HG03354 (cell line): ENCODE measurements around the gene EP400.
"Not testable (repeated sequence)": the region's sequence is repeated elsewhere in the genome, so short reads cannot be mapped to it uniquely, and the experiment has no call there.

ENCODE experiments used
- ATAC-seq: cut with Tn5 transposase; IDR thresholded peaks from one replicate; pipeline ENCODE4 v1.9.1; 2021; ENCODE audit warnings: mild to moderate bottlenecking; ENCODE audit not compliant: unreplicated experiment, poor library complexity, severe bottlenecking

EP400 gene

DNA sequence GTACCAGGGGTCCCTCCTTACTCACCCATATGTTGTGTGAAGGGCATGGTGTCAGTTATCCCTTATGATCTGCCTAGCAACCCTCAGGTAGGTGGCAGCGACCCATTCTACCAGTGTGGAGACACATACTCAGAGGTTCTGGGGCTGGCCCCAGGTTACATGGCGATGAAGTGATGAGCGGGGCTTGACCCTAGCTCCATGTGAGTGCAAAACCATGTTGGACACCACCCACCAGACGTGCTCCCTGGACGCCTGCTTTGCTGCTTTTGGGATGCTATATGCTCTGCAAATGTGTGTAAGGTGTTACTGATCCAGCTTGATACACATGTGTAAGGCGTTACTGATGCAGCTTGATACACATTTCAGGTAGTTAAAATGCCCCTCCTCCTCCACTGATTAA lies 33.3 kb downstream of the EP400 start:
- ATAC-seq, result no peak

DNA sequence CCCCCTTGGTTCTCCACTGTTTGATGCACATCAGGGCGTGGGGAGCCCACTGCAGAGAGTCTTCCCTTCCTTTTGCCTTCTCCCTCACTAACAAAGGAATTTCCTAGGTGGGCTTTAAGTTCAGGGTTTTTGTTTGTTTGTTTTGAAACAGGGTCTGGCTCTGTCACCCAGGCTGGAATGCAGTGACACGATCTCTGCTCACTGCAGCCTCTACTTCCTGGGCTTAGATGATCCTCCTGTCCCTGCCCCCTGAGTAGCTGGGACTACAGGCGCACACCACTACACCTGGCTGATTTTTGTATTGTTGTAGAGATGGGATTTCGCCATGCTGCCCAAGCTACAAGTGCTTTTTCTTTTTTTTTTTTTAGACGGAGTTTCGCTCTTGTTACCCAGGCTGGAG lies 33.8 kb downstream of the EP400 start:
- no peak for ATAC-seq

- no peak for ATAC-seq
Observed at GRCh38 chr12:131984334-131984733, 34.6 kb downstream of the EP400 start.

- ATAC-seq, result not testable (repeated sequence)
Observed at GRCh38 chr12:131985510-131985875, 35.8 kb downstream of the EP400 start.

GRCh38 chr12:131986361-131986760 lies 36.6 kb downstream of the EP400 start:
- no peak for ATAC-seq

DNA sequence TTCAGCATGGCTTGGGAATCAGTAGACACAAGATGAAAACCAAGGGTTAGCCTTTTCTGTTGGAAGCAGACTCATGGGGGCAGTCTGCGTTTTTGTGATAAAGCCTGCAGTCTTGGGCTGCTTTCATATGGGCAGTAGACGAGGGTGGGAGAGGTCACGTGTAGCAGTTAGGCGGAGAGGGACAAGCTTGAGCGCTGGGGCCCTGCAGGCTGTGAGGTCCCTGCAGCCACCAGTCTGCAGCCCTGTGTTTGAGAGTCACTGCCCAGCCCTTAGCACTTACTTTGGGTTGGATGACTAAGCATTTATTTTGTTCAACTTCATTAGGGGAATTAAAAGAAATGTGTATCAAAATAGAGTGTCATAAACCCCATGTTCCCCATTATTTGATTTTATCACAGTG lies 37.2 kb downstream of the EP400 start:
- ATAC-seq, result no peak

- no peak for ATAC-seq
Observed at GRCh38 chr12:131987552-131987951, 37.8 kb downstream of the EP400 start.

GRCh38 chr12:131988054-131988796 lies 38.5 kb downstream of the EP400 start:
- ATAC-seq, result no peak

DNA sequence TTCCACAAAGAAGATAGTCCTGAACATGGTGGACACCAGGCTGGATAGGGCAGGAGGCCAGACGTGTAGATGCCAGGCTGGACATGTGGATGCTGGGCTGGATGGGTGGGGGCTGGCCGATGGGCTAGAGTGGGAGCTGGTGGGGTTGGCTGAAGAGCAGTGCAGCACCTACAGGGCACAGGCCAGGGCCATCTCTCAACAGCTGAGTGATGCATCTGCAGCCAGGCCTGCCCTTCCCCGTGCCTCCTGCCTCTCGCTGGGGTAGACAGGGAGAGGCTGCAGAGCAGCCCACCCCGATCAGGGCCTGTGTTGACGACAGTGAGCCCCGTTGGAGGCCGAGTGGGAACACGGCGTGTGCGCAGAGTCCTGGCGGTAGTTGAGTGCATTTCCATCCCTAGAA lies 39.3 kb downstream of the EP400 start:
- ATAC-seq, result no peak

GRCh38 chr12:131990066-131990979 lies 40.6 kb downstream of the EP400 start:
- ATAC-seq, result no peak

DNA sequence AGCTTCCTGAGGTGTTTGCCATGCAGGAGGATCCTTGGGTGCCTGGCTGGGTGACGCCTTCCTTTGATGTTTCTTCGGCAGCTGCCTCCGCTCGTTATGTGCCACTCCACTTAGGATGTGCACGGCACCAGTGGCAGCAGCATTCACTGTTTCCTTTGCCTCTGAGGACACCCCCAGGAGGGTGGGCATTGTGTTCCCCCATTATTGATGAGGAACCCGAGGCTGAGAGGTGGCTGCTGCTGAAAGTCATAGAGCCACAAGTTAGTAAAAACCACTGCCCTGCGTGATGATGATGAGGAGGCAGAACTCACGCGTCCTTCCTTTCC lies 41.2 kb downstream of the EP400 start:
- no peak for ATAC-seq

GRCh38 chr12:131991816-131992430 lies 42.2 kb downstream of the EP400 start:
- no peak for ATAC-seq

DNA sequence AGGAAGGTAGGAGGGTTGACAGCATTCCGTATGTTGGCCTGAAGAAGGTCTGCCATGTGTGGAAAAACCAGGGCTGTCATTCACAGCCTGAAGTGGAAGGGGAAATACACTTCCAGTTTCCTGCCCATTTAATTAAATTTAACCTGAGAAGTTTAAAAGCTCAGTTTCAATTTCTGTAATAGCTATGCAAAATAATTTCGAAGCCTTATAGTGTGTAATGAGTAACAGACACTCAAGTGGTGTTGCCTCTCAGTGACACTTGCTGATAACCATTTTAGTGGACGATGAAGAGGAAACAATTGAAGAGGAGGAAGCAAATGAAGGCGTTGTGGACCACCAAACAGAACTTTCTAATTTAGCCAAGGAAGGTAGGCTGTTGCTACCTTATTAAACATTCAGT lies 44.8 kb downstream of the EP400 start:
- peak; percentile 91 for ATAC-seq

GRCh38 chr12:132000286-132000872 lies 50.6 kb downstream of the EP400 start:
- ATAC-seq, result no peak

GRCh38 chr12:132003846-132004245 lies 54.1 kb downstream of the EP400 start:
- ATAC-seq, result no peak

DNA sequence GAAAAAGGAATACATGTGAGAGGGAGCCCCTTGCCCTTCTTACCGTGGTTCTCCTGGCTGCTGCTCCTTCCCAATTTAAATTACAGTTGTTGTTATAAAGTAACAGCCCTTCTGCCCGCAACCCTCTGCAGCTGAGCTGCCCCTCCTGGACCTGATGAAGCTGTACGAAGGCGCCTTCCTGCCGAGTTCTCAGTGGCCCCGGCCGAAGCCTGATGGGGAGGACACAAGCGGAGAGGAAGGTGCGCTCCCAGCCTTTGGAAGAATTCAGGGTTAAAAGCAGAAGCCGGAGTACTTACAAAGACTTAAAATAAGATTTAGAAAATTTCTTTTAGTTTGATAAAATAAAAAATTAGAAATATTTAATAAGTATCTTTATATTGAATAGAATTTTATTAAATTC lies 55.2 kb downstream of the EP400 start:
- no peak for ATAC-seq

DNA sequence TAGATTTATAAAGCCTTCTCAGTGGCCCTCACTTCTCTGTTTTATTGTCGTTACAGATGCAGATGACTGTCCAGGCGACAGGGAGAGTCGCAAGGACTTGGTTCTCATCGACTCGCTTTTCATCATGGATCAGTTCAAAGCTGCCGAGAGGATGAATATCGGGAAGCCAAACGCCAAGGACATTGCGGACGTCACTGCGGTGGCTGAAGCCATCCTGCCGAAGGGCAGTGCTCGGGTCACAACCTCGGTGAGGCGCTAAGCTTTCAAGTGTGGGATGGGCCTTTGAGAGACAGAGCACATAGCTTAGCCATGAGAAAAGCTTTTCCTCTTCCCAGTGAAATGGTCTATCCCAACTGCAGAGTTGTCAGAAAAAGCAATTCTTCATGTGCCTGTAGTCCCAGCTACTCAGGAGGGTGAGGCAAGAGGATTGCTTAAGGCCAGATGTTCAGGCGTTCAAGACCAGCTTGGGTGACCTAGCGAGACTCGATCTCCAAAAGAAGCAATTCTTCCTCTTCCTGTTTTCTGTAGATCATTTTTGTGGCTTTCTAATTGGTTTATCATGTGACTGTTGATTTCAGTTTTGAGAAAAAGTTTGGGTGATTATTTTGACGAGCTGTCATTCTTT lies 56.4 kb downstream of the EP400 start:
- ATAC-seq, result no peak

- no peak for ATAC-seq
Observed at GRCh38 chr12:132007041-132007440, 57.3 kb downstream of the EP400 start.

DNA sequence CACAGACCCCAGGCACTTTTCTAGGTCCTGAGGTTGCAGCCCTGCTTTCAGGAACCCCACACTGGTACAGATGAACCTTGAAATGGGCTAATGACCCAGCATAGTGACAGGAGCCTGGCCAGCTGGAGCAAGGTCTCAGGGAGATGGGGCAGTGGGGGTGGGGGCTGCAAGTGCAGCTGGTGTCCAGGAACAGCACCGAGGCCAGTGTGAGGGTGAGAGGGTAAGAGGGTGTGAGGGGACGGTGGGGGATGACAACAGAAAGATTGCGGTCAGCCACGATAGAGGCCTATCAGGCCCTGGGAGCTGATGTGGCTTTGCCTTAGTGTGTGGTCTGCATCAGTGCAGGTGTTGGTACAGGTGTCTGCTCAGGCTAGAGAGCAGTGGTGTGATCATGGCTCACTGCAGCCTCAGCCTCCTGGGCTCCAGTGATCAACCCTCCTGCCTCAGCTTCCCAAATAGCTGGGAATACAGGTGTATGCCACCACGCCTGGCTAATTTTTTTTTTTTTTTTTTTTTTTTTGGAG lies 59.7 kb downstream of the EP400 start:
- no peak for ATAC-seq
